Common myeloid progenitor, CD34-positive (primary cell): ENCODE measurements around the gene TXNDC2.
"Not testable (repeated sequence)": the region's sequence is repeated elsewhere in the genome, so short reads cannot be mapped to it uniquely, and the experiment has no call there.

Source experiments
- CTCF ChIA-PET: fragments of 350-600 bp; sonication (Branson Sonifier 250); formaldehyde crosslinking; loops from one replicate; lab custom pipeline; 2021; ENCODE audit warnings: antibody characterized with exemption; lab: Charles Lee
- POLR2A ChIA-PET: fragments of 350-600 bp; sonication (Branson Sonifier 250); formaldehyde crosslinking; loops from one replicate; lab custom pipeline; 2021; ENCODE audit warnings: antibody characterized with exemption; lab: Charles Lee
- DNase-seq, 3 donors: peaks; one replicate each; pipeline versions ENCODE4 v3.0.0 to v3.0.0-alpha.2; 2013
- H3K27ac ChIP-seq, 2 experiments: 1 replicate in 1 of 2; 2 replicates in 1 of 2; pipeline ENCODE4 v1.7.0; 2013; ENCODE audit warnings: inconsistent platforms in 2 of 2, low read length in 2 of 2, mild to moderate bottlenecking in 2 of 2, low read depth in 1 of 2, moderate library complexity in 1 of 2; ENCODE audit not compliant: severe bottlenecking in 2 of 2, insufficient read depth in 1 of 2, poor library complexity in 1 of 2
- H3K27me3 ChIP-seq, 5 experiments: replicated peaks in 2 of 5; 1 replicate in 3 of 5; 2 replicates in 2 of 5; pipeline versions ENCODE4 v1.6.1 to v1.7.0; 2013; ENCODE audit warnings: low read length in 4 of 5, mild to moderate bottlenecking in 2 of 5, moderate library complexity in 2 of 5, inconsistent platforms in 1 of 5; ENCODE audit not compliant: insufficient read depth in 5 of 5, control insufficient read depth in 4 of 5
- H3K36me3 ChIP-seq, 4 experiments: 1 replicate in 2 of 4; 2 replicates in 2 of 4; pipeline versions ENCODE4 v1.6.1 to v1.7.0; 2013; ENCODE audit warnings: low read length in 3 of 4, control low read depth in 1 of 4, mild to moderate bottlenecking in 1 of 4; ENCODE audit not compliant: control insufficient read depth in 4 of 4, insufficient read depth in 4 of 4
- H3K4me1 ChIP-seq, 4 experiments: 1 replicate in 3 of 4; 2 replicates in 1 of 4; pipeline versions ENCODE4 v1.6.1 to v1.7.1; 2013; ENCODE audit warnings: low read length in 3 of 4, mild to moderate bottlenecking in 3 of 4, control low read depth in 1 of 4, inconsistent platforms in 1 of 4, moderate library complexity in 1 of 4; ENCODE audit not compliant: control insufficient read depth in 4 of 4, insufficient read depth in 4 of 4; ENCODE audit errors: control extremely low read depth in 1 of 4
- H3K4me3 ChIP-seq, 7 experiments: 1 replicate in 4 of 7; 2 replicates in 3 of 7; pipeline versions ENCODE4 v1.5.1 to v1.7.0; 2013; ENCODE audit warnings: mild to moderate bottlenecking in 7 of 7, low read length in 6 of 7, moderate library complexity in 6 of 7, inconsistent platforms in 2 of 7, low read depth in 2 of 7, control low read depth in 1 of 7; ENCODE audit not compliant: insufficient read depth in 4 of 7, control insufficient read depth in 1 of 7; ENCODE audit errors: extremely low read depth in 1 of 7
- H3K9me3 ChIP-seq, 5 experiments: 1 replicate in 4 of 5; 2 replicates in 1 of 5; pipeline versions ENCODE4 v1.6.1 to v1.7.1; 2013; ENCODE audit warnings: low read length in 4 of 5, mild to moderate bottlenecking in 2 of 5, inconsistent platforms in 1 of 5, low read depth in 1 of 5, moderate library complexity in 1 of 5; ENCODE audit not compliant: control insufficient read depth in 4 of 5, insufficient read depth in 2 of 5; ENCODE audit errors: control extremely low read depth in 1 of 5
- WGBS: methylation state at CpG from one replicate; pipeline ENCODE4 v1.1.5; 2013; ENCODE audit not compliant: insufficient coverage; 5-methylcytosine and 5-hydroxymethylcytosine counted together

TXNDC2 gene

DNA sequence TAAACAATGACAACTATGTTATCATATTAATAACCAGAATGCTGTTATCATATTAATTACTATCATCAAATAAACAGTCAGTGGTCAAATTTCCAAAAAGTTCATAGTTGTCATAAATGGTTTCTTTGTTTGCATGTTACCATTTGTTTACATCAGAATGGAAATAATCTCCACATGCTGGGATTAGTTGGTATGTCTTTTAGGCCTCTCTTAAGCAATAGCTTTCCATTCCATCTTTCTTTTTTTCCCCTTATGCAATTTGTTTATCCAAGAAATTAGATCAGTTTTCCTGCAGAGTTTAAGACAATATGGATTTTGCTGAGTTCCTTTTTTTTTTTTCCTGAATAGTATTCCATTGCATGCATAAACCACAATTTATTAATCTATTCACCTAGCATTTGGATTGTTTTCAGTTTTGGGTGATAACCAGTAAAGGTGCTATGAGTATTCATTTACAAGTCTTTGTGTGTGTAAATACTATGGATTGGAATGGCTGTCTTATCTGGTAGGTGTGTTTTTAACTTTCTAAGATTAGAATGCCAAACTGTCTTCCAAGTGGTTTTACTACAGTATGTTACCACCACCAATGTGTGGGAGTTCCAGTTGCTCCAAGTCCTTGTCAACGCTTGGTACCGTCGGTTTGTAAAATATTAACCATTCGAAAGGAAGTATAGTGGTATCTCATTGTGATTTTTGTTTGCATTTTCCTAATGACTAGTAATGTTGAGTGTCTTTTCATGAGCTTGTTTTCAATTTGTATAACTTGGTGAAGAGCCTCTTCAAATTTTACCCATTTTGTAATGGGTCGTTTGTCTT is 33.3 kb upstream of the TXNDC2 start:
- Histone ChIP-seq H3K9me3 (peaks cover 0 to 5% (median 0%) of the 10 kb centered on the region in 5 experiments), H3K4me1 (peaks cover 9 to 42% (median 17%) of the 10 kb centered on the region in 4 experiments), H3K27ac (no peak overlapping the region), H3K27me3 (peaks cover 0 to 1% (median 0%) of the 10 kb centered on the region in 5 experiments), H3K4me3 (no peak overlapping the region), H3K36me3 (peaks cover 0 to 6% (median under 1%) of the 10 kb centered on the region in 4 experiments)
- no peak for DNase-seq
- WGBS: 93% methylated on average over 3 of the region's 5 CpGs
- ChIA-PET CTCF (interaction anchor here (1.4 kb wide), 1 partner anchor 99 kb away, joined by 5 read pairs; no protein-coding TSS in a partner anchor), POLR2A (no interaction called here)

DNA sequence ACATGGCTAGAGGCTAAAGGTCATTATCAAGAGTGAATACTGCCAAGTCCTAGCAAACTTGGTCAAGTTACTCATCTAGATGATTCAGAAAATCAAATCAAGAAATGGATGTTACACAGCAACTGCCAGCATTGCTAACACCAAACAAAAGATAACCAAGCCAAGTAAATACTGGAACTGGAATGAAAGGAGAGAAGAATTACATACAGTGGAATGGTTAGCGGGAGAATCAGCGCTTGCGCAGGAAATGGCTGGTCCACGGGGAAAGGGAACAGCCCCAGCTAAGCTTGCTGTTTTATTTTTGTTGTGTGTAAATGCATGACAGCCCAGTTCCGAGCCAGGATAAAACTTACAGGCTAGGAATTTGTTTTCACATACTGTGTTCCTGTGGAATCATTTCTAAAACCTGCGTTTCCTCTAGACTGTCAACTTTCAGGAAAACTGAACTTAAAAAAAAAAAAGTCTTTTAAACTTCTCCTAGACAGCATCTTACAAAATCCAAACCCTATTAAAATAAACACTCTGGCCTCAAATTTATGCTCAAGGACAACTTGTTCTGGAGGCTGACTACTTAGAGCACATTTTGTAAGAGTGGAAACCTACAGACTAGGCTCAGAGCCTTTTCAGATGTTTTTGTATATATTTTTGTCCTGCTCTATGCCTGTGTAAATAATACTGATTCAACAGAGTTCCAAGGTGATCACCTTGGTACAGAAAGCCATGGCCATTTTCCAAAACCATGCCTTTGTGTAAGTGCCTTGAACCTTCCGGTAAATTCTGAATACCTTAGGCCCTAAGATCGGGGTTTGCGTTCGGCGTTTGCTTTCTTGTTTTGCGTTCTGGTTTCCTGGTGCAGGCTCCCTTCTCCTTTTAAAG is 30.7 kb upstream of the TXNDC2 start:
- H3K36me3 ChIP-seq: peaks cover 0 to 13% (median under 1%) of the 10 kb centered on the region in 4 experiments
- H3K27ac ChIP-seq: no peak overlapping the region
- H3K9me3 ChIP-seq: peaks cover 0 to 7% (median 0%) of the 10 kb centered on the region in 5 experiments
- POLR2A ChIA-PET: no interaction called here
- DNase-seq: no peak
- CTCF ChIA-PET: no interaction called here
- peaks cover 1 to 23% (median 6%) of the 10 kb centered on the region in 4 experiments for H3K4me1 ChIP-seq
- H3K4me3 ChIP-seq: no peak overlapping the region
- H3K27me3 ChIP-seq: no peaks in the 10 kb centered on the region
- WGBS: 88% methylated on average over 11 of the region's 12 CpGs

GRCh38 chr18:9855681-9856080 is 30.1 kb upstream of the TXNDC2 start:
- Histone ChIP-seq H3K27me3 (no peaks in the 10 kb centered on the region), H3K27ac (no peak overlapping the region), H3K36me3 (peaks cover 0 to 16% (median under 1%) of the 10 kb centered on the region in 4 experiments), H3K4me1 (peaks cover 0 to 17% (median 1%) of the 10 kb centered on the region in 4 experiments), H3K4me3 (no peak overlapping the region), H3K9me3 (peaks cover 0 to 7% (median 0%) of the 10 kb centered on the region in 5 experiments)
- ChIA-PET POLR2A (no interaction called here), CTCF (no interaction called here)
- no peak for DNase-seq
- 100% methylated on average over 4 of the region's 9 CpGs for WGBS

- ChIA-PET CTCF (no interaction called here), POLR2A (no interaction called here)
- Histone ChIP-seq H3K4me1 (peaks cover 0 to 14% (median 1%) of the 10 kb centered on the region in 4 experiments), H3K9me3 (peaks cover 0 to 7% (median 0%) of the 10 kb centered on the region in 5 experiments), H3K36me3 (peaks cover 0 to 18% (median under 1%) of the 10 kb centered on the region in 4 experiments), H3K4me3 (no peak overlapping the region), H3K27me3 (no peaks in the 10 kb centered on the region), H3K27ac (no peak overlapping the region)
- DNase-seq: no peak
- no CpG with 5 or more reads among the region's 3 CpGs for WGBS
Observed at GRCh38 chr18:9856092-9856491, 29.7 kb upstream of the TXNDC2 start.

DNA sequence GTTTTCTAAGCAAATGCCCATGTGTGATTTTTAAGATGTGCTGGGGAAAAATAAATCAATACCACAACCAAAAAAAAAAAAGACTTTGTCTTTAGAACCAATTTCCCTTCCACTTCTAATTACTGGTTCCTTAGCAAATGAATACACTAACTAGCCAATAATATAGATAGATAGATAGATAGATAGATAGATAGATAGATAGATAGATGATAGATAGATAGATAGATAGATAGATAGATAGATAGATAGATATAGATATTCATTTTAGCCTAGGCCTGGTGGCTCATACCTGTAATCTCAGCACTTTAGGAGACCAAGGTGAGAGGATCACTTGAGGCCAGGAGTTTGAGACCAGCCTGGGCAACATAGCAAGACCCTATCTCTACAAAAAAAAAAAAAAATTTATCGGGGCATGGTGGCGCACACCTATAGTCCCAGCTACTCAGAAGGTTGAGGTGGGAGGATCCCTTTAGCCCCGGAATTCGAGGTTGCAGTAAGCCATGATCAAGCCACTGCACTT is 28.2 kb upstream of the TXNDC2 start:
- CTCF ChIA-PET: interaction anchor here (1.0 kb wide), 1 partner anchor 8 kb away, joined by 5 read pairs; no protein-coding TSS in a partner anchor
- H3K9me3 ChIP-seq, DNase-seq, H3K27me3 ChIP-seq, H3K27ac ChIP-seq, POLR2A ChIA-PET, H3K4me3 ChIP-seq: not testable (repeated sequence)
- WGBS: 100% methylated on average over 3 of the region's 4 CpGs
- H3K4me1 ChIP-seq: peaks cover 0 to 10% (median 0%) of the 10 kb centered on the region in 4 experiments
- peaks cover 0 to 14% (median under 1%) of the 10 kb centered on the region in 4 experiments for H3K36me3 ChIP-seq

DNA sequence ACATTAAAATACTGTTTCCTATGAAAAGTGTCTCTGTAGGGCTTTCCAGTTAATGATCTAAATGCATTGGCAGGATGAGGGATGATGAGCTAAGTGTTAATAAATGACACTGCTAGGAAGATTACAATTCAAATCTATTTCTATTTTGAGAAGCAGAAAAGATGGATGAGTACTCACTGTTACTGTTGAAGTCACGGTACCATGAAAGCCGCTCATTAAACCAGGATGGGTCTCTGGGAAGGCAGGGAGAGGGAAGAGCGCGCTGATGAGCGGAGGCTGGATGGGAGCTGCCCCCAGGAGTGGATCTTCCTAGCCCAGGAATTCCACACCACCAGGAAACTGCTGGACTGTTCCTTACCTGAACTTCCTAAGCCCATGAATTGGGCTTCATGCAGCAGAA is 27.1 kb upstream of the TXNDC2 start:
- DNase-seq: no peak
- Histone ChIP-seq H3K4me3 (no peak overlapping the region), H3K27ac (no peak overlapping the region), H3K4me1 (peaks cover 0 to 10% (median 0%) of the 10 kb centered on the region in 4 experiments), H3K9me3 (peaks cover 0 to 2% (median 0%) of the 10 kb centered on the region in 5 experiments), H3K27me3 (no peaks in the 10 kb centered on the region), H3K36me3 (peaks cover 0 to 12% (median 0%) of the 10 kb centered on the region in 4 experiments)
- ChIA-PET POLR2A (no interaction called here), CTCF (interaction anchor here (1.0 kb wide), 1 partner anchor 9 kb away, joined by 5 read pairs; no protein-coding TSS in a partner anchor)
- WGBS: 100% methylated on average over 2 of the region's 5 CpGs
